PC-3 (cell line): ENCODE results near the gene DLG2. TPM values are rescaled to one million over a fixed set of nuclear protein-coding genes. Genes with fewer than 3 reads are reported as not detected.

Source experiments
- ATAC-seq: fragments of 200-7000 bp; cut with Tn5 transposase; 2 replicates; pipeline ENCODE4 v1.9.1; 2020; ENCODE audit warnings: mild to moderate bottlenecking, moderate library complexity
- BruUV-seq: library from RNA; stranded (reverse); fragments of 400-500 nt; replicated peaks from 2 replicates; lab custom pipeline; 2021; lab: Mats Ljungman, UMichigan
- CTCF ChIA-PET: fragments of 300-600 bp; sonication (Branson Sonifier 250); formaldehyde crosslinking; loops from one replicate; lab custom pipeline; 2022; ENCODE audit warnings: antibody characterized with exemption; lab: Charles Lee
- POLR2A ChIA-PET: fragments of 300-600 bp; sonication (Branson Sonifier 250); formaldehyde crosslinking; loops from one replicate; lab custom pipeline; 2022; ENCODE audit warnings: antibody characterized with exemption; ENCODE audit not compliant: unreplicated experiment; lab: Charles Lee
- DNase-seq: peaks from one replicate; pipeline ENCODE4 v3.0.0-alpha.2; 2015
- H2AFZ ChIP-seq: fragments of 300-600 bp; sonication (generic); 2 replicates; pipeline ENCODE4 v1.6.0; 2016; ENCODE audit warnings: antibody characterized with exemption, low read length
- H3F3A ChIP-seq: fragments of 300-600 bp; sonication (generic); one replicate; pipeline ENCODE4 v1.6.0; 2017; ENCODE audit warnings: antibody characterized with exemption, low read length, control low read depth, mild to moderate bottlenecking; ENCODE audit not compliant: unreplicated experiment
- H3K27ac ChIP-seq: fragments of 300-600 bp; sonication (generic); 2 replicates; pipeline ENCODE4 v1.5.1; 2016; ENCODE audit warnings: mild to moderate bottlenecking, low read length
- H3K27me3 ChIP-seq: fragments of 300-600 bp; sonication (generic); 2 replicates; pipeline ENCODE4 v1.6.1; 2016; ENCODE audit warnings: low read length, mixed read lengths
- H3K36me3 ChIP-seq: fragments of 300-600 bp; sonication (generic); 2 replicates; pipeline ENCODE4 v1.6.1; 2016; ENCODE audit warnings: low read depth, mixed run types, low read length, mixed read lengths
- H3K4me1 ChIP-seq: fragments of 300-600 bp; sonication (generic); 2 replicates; pipeline ENCODE4 v1.5.1; 2016; ENCODE audit warnings: low read length; ENCODE audit not compliant: insufficient read depth
- H3K4me2 ChIP-seq: fragments of 300-600 bp; sonication (generic); 2 replicates; pipeline ENCODE4 v1.6.0; 2016; ENCODE audit warnings: low read length
- H3K4me3 ChIP-seq: fragments of 300-600 bp; sonication (generic); 2 replicates; pipeline ENCODE4 v1.5.1; 2016; ENCODE audit warnings: mild to moderate bottlenecking, low read length, mixed read lengths
- H3K79me2 ChIP-seq: fragments of 300-600 bp; sonication (generic); 2 replicates; pipeline ENCODE4 v1.6.1; 2017; ENCODE audit warnings: low read length, mixed read lengths
- H3K9ac ChIP-seq: fragments of 300-600 bp; sonication (generic); 2 replicates; pipeline ENCODE4 v1.6.0; 2016; ENCODE audit warnings: mild to moderate bottlenecking, low read length
- H3K9me2 ChIP-seq: fragments of 300-600 bp; sonication (generic); replicated peaks from 2 replicates; pipeline ENCODE4 v1.6.1; 2016; ENCODE audit warnings: mixed run types, low read length, mixed read lengths
- H3K9me3 ChIP-seq: fragments of 300-600 bp; sonication (generic); 2 replicates; pipeline ENCODE4 v1.6.1; 2016; ENCODE audit warnings: low read length, mixed read lengths
- H4K20me1 ChIP-seq: fragments of 300-600 bp; sonication (generic); 2 replicates; pipeline ENCODE4 v1.6.1; 2016; ENCODE audit warnings: low read length, mixed read lengths
- EZH2 ChIP-seq: fragments of 300-600 bp; sonication (generic); IDR thresholded peaks from one replicate; pipeline ENCODE4 v1.6.1; 2017; ENCODE audit warnings: antibody characterized with exemption, mild to moderate bottlenecking, low read length; ENCODE audit not compliant: unreplicated experiment
- EZH2phosphoT487 ChIP-seq: fragments of 300-600 bp; sonication (generic); IDR thresholded peaks from 2 replicates; pipeline ENCODE4 v1.6.1; 2018; ENCODE audit warnings: mild to moderate bottlenecking, antibody characterized with exemption, low read length, borderline replicate concordance
- intact Hi-C: fragments of 100-400 bp; cut with micrococcal nuclease; formaldehyde crosslinking; loops from 2 replicates; pipeline ENCODE4 v1.9.0; 2023
- total RNA-seq: library from RNA; depleted of rRNA; stranded (reverse); fragments of >200 nt; gene quantifications from 2 replicates; pipeline ENCODE4 v1.2.3, GENCODE V29; 2014
- TF ChIP-seq, protein P1 (sequence below): fragments of 300-600 bp; sonication (generic); conservative IDR thresholded peaks from 2 replicates; pipeline ENCODE4 v1.5.1; 2017; ENCODE audit warnings: antibody characterized with exemption, low read depth, mild to moderate bottlenecking, low read length

The DLG2 gene
- total RNA-seq, 1 experiment from 2014 or later = 0.58 TPM

DNA sequence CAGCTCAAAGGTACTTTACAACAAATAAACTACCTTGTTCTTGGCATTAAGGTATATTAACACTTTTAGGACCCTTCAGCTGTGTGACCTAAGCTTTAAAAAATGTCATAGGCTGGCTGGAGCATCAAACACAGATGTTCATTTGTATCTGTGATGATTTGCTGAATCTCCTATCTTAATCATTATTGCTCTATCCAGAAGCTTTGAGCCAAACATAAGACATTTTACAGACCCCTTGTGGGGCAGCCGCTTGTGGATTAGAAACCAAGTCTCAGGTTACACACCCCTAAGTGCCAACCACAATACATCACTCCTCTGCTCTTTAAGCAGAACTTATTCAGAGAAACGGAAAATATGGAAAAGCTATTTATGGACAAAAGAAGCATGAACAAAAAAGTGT is 1946.8 kb downstream of the DLG2 start:
- Histone ChIP-seq H3K9me2 (no peaks in the 10 kb centered on the region), H3K9me3 (no peaks in the 10 kb centered on the region), H3K4me1 (no peaks in the 10 kb centered on the region), H3K27ac (no peak overlapping the region), H4K20me1 (no peaks in the 10 kb centered on the region), H2AFZ (no peak overlapping the region), H3F3A (no peaks in the 10 kb centered on the region), H3K4me3 (no peak overlapping the region), H3K36me3 (no peaks in the 10 kb centered on the region), H3K27me3 (peaks cover 53% of the 10 kb centered on the region), H3K4me2 (no peak overlapping the region), H3K9ac (no peak overlapping the region), H3K79me2 (no peaks in the 10 kb centered on the region)
- CTCF ChIA-PET = no interaction called here
- TF ChIP-seq EZH2phosphoT487 = no peak
- TF ChIP-seq, protein P1, sequence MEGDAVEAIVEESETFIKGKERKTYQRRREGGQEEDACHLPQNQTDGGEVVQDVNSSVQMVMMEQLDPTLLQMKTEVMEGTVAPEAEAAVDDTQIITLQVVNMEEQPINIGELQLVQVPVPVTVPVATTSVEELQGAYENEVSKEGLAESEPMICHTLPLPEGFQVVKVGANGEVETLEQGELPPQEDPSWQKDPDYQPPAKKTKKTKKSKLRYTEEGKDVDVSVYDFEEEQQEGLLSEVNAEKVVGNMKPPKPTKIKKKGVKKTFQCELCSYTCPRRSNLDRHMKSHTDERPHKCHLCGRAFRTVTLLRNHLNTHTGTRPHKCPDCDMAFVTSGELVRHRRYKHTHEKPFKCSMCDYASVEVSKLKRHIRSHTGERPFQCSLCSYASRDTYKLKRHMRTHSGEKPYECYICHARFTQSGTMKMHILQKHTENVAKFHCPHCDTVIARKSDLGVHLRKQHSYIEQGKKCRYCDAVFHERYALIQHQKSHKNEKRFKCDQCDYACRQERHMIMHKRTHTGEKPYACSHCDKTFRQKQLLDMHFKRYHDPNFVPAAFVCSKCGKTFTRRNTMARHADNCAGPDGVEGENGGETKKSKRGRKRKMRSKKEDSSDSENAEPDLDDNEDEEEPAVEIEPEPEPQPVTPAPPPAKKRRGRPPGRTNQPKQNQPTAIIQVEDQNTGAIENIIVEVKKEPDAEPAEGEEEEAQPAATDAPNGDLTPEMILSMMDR = no peak
- no peak for TF ChIP-seq EZH2
- POLR2A ChIA-PET = no interaction called here
- DNase-seq (no peak), ATAC-seq (no peak)
- BruUV-seq = no TSS peak
- intact Hi-C loops = no loop called here

DNA sequence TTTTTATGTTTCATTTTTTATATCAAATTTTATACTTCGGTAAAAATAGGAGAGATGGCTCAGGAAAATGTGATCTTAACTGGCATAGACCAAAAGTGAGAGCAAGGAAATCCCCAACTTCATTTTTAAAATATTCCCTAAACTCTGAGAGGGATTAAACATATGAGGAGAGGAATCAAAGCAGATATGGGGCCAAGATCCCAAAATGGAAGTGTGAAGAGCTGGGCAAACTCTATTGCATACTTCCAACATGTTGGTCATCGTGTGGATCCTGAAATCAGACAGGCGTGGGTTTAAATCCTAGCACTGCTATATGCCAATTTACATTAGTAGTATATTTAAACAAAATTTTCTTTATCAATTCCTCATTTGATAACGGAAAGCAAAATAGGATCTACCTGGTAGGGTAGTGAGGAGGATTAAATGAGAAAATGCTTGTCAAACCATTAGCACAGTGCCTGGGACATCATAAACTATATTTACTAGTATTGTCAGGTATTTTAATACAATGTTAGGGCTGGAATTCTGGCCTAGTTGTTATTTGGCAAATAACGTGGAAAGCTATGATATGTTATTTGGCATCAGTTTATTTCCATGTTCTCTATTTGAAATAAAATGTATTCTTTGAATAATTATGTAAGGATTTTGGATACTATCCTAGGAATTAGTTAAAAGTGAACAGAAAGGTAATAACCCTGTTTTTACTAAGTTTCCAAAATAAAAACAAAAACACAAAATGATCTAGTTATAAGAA is 1948.1 kb downstream of the DLG2 start:
- H3K4me3 ChIP-seq = no peak overlapping the region
- TF ChIP-seq, protein P1 = no peak
- TF ChIP-seq EZH2phosphoT487 (no peak), EZH2 (no peak)
- ChIA-PET CTCF (no interaction called here), POLR2A (no interaction called here)
- H3K27me3 ChIP-seq = peaks cover 41% of the 10 kb centered on the region
- H3K79me2 ChIP-seq = no peaks in the 10 kb centered on the region
- H3K27ac ChIP-seq = no peak overlapping the region
- H3K9me2 ChIP-seq = no peaks in the 10 kb centered on the region
- no peak for DNase-seq
- H3K36me3 ChIP-seq = no peaks in the 10 kb centered on the region
- no TSS peak for BruUV-seq
- no peaks in the 10 kb centered on the region for H3K9me3 ChIP-seq
- H3K9ac ChIP-seq = no peak overlapping the region
- H3F3A ChIP-seq = no peaks in the 10 kb centered on the region
- H3K4me1 ChIP-seq = no peaks in the 10 kb centered on the region
- no peaks in the 10 kb centered on the region for H4K20me1 ChIP-seq
- H2AFZ ChIP-seq = no peak overlapping the region
- intact Hi-C loops = no loop called here
- H3K4me2 ChIP-seq = no peak overlapping the region
- ATAC-seq = no peak

DNA sequence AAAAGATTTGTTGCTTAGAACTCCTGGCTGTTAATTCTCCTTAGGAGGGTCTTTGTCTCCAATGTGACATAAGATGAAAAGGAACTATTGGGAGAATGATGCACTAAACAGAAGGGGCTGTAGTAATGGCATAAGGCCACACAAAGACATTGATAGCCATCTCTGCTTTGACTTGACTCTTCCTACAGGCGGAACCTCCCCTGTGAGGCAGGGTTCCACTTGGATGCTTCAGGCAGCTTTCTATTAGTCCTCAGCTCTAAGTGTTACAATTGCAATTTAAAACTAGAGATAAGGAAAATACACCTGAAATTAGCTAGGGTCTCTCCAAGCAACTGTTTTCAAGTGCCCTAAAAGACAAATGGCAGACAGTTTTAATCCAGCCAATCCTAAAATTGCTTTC is 1949.4 kb downstream of the DLG2 start:
- CTCF ChIA-PET = no interaction called here
- no TSS peak for BruUV-seq
- intact Hi-C loops = no loop called here

More for the DNA sequence above, 1949.4 kb downstream of the DLG2 start:
- Histone ChIP-seq H3K9ac (no peak overlapping the region), H2AFZ (no peak overlapping the region), H3K9me2 (no peaks in the 10 kb centered on the region), H3K27me3 (peaks cover 45% of the 10 kb centered on the region), H3K4me2 (no peak overlapping the region), H3K79me2 (no peaks in the 10 kb centered on the region), H3K4me1 (no peaks in the 10 kb centered on the region), H3K9me3 (no peaks in the 10 kb centered on the region), H3K27ac (no peak overlapping the region), H3K4me3 (no peak overlapping the region), H3F3A (no peaks in the 10 kb centered on the region), H3K36me3 (no peaks in the 10 kb centered on the region), H4K20me1 (no peaks in the 10 kb centered on the region)
- TF ChIP-seq EZH2 = no peak
- TF ChIP-seq EZH2phosphoT487 = no peak
- TF ChIP-seq, protein P1 = no peak
- DNase-seq (no peak), ATAC-seq (no peak)
- POLR2A ChIA-PET = no interaction called here
